ENCODE measurements around the gene TMUB1. TPM values are rescaled to one million over a fixed set of nuclear protein-coding genes. Genes with fewer than 3 reads are reported as not detected.

Gene TMUB1
- total and polyA plus RNA-seq, 9 donors: 19.0 to 51.2 (median 33.5) TPM

DNA sequence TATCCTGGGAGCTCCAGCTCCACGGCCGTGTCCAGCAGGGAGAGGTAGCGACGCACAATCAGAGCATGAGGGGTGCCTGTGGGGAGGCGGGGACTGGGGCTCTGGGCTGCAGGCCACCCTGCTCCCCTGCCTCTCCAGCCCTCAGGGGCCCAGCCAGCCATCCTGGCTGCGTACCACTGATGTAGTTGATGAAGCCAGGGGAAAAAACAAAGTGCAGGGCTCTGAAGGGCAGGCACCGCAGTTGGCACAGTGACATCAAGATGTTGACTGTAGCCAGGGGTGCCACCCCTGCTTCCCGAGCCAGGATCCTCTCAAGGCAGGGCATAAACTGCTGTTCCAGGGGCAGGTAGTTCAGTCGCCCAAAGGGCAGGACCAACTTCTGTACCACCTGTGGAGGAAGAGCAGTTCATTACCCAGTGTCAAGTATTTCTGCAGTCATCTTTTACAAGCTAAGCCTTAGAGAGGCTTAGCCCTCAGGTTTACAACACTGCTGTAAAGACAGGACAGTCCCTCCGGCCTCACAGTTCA is 5.5 kb downstream of the TMUB1 start:
- H3K4me1 ChIP-seq (ENCODE audit: control insufficient read depth, insufficient read depth, low read length): peaks cover 40% of the 10 kb centered on the region
- H3K27ac ChIP-seq (ENCODE audit: low read length): no peak overlapping the region
- no peak overlapping the region for H3K4me3 ChIP-seq (ENCODE audit: low read length)
- H3K36me3 ChIP-seq (ENCODE audit: control insufficient read depth, insufficient read depth, low read length): peaks cover 38% of the 10 kb centered on the region
- H3K27me3 ChIP-seq (ENCODE audit: control insufficient read depth, insufficient read depth, low read length): no peaks in the 10 kb centered on the region
- H3K9me3 ChIP-seq (replicated peaks; ENCODE audit: control insufficient read depth, low read depth, low read length): no peaks in the 10 kb centered on the region
- 62% methylated on average over 8 of the region's 10 CpGs for WGBS (ENCODE audit: insufficient coverage)
- no peak for DNase-seq

DNA sequence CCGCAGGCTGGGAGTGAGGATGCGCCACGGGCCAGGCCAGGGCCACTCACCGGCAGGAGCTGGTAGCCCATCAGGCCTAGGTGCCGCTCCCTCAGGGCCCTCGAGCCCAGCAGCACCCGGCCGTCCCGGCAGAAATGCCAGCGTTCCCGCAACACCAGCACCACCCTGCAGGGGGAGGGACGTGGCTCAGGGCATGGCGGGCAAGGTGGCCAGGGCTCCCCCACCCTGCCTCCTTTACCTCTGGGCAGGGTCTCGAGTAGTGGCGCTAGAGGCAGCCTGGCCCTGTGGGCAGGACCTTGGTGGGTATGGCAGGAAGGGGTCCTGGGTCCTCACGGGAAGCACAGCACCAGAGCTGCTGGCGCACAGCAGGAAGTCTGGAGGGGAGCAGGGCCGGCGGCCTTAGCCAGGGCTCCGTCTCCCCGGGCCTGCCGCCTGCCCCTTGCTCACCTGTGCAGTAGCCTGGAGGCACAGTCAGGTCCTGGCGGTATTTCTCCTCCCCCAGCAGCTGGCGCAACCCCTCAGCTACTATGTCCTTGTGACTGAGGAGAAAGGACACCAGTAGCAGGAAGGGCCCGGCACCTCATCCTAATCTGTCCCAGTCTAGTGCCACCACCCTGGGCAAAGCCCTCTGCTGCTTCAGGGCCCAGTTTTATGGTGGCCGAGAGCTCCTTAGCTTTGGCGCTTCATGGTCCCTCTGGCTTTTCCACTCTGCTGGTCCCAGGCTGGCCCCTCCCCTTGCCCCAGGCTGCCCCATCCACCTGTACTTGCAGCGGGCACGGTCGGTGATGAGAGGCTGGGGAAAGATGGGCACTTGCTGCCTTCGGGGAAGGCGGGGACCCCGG is 6.2 kb downstream of the TMUB1 start:
- Histone ChIP-seq H3K4me1 (ENCODE audit: control insufficient read depth, insufficient read depth, low read length) (peaks cover 33% of the 10 kb centered on the region), H3K27ac (ENCODE audit: low read length) (no peak overlapping the region), H3K9me3 (replicated peaks; ENCODE audit: control insufficient read depth, low read depth, low read length) (no peaks in the 10 kb centered on the region), H3K27me3 (ENCODE audit: control insufficient read depth, insufficient read depth, low read length) (no peaks in the 10 kb centered on the region), H3K4me3 (ENCODE audit: low read length) (no peak overlapping the region), H3K36me3 (ENCODE audit: control insufficient read depth, insufficient read depth, low read length) (peaks cover 42% of the 10 kb centered on the region)
- DNase-seq: no peak
- 63% methylated on average over 22 of the region's 33 CpGs for WGBS (ENCODE audit: insufficient coverage)

DNA sequence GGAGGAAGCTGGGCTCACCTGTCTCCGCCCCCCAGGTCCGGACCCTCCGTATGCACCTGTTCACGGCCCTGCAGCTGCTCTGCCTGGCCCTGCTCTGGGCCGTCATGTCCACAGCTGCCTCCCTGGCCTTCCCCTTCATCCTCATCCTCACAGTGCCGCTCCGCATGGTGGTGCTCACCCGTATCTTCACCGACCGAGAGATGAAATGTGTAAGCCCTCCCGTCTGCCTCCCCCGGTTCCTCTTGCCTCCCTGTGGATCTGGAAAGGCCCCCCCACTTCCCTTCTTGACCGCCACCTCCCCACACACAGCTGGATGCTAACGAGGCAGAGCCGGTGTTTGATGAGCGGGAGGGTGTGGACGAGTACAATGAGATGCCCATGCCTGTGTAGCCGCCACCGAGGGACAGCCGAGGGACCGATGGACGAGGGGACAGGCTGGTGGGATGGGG is 7.3 kb downstream of the TMUB1 start:
- no peak for DNase-seq
- H3K27ac ChIP-seq (ENCODE audit: low read length): no peak overlapping the region
- no peaks in the 10 kb centered on the region for H3K27me3 ChIP-seq (ENCODE audit: control insufficient read depth, insufficient read depth, low read length)
- H3K4me3 ChIP-seq (ENCODE audit: low read length): no peak overlapping the region
- 74% methylated on average over 5 of the region's 22 CpGs for WGBS (ENCODE audit: insufficient coverage)
- no peaks in the 10 kb centered on the region for H3K9me3 ChIP-seq (replicated peaks; ENCODE audit: control insufficient read depth, low read depth, low read length)
- peaks cover 53% of the 10 kb centered on the region for H3K36me3 ChIP-seq (ENCODE audit: control insufficient read depth, insufficient read depth, low read length)
- H3K4me1 ChIP-seq (ENCODE audit: control insufficient read depth, insufficient read depth, low read length): peaks cover 23% of the 10 kb centered on the region

DNA sequence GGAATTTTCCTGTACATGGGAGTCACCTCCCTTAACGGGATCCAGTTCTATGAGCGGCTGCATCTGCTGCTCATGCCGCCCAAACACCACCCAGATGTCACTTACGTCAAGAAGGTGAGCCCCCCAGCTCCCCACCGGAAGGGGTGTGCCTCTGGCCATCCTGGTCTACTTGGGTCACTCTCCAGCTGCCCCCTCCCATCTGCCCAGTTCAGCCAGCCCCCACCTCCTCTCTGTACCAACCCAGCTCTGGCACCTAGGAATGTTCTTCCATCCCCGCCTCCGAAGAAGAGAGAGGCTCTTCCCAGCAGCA is 7.7 kb downstream of the TMUB1 start:
- DNase-seq: no peak
- Histone ChIP-seq H3K27me3 (ENCODE audit: control insufficient read depth, insufficient read depth, low read length) (no peaks in the 10 kb centered on the region), H3K9me3 (replicated peaks; ENCODE audit: control insufficient read depth, low read depth, low read length) (no peaks in the 10 kb centered on the region), H3K36me3 (ENCODE audit: control insufficient read depth, insufficient read depth, low read length) (peaks cover 57% of the 10 kb centered on the region), H3K27ac (ENCODE audit: low read length) (no peak overlapping the region), H3K4me1 (ENCODE audit: control insufficient read depth, insufficient read depth, low read length) (peaks cover 21% of the 10 kb centered on the region), H3K4me3 (ENCODE audit: low read length) (no peak overlapping the region)
- WGBS (ENCODE audit: insufficient coverage): 83% methylated on average over 7 of the region's 7 CpGs

DNA sequence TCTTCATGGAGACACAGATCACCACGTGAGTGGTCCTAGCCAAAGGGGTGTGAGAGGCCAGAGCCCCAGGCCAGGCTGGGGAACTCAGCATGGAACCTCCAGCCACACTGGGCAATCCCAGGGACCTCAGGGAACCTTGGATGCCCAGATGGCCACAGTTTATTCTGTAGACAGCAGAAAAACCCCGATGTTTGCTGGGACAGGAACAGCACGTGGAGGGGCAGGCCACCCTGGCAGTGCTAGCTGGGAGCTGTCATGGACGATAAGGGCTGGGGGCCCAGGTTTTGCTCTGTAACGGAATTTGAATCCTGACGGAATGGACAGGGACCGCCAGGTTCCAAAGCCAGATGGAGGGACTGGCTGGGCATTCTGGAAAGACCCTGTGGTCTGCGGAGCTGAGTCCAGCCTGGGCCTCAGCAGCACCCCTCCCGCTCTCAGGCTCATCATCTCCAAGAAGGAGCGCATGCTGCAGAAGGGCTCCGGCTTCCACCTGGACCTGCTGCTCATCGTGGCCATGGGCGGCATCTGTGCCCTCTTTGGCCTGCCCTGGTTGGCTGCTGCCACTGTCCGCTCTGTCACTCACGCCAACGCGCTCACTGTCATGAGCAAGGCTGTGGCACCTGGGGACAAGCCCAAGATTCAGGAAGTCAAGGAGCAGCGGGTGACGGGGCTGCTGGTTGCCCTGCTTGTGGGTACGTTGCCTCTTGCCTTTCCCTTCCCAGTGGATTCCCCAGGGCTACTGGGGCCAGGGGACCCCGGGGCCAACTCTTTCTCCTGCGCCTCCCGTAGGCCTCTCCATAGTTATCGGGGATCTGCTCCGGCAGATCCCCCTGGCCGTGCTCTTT is 8.3 kb downstream of the TMUB1 start:
- Histone ChIP-seq H3K27ac (ENCODE audit: low read length) (no peak overlapping the region), H3K36me3 (ENCODE audit: control insufficient read depth, insufficient read depth, low read length) (peaks cover 62% of the 10 kb centered on the region), H3K4me1 (ENCODE audit: control insufficient read depth, insufficient read depth, low read length) (peaks cover 21% of the 10 kb centered on the region), H3K4me3 (ENCODE audit: low read length) (no peak overlapping the region), H3K9me3 (replicated peaks; ENCODE audit: control insufficient read depth, low read depth, low read length) (no peaks in the 10 kb centered on the region), H3K27me3 (ENCODE audit: control insufficient read depth, insufficient read depth, low read length) (no peaks in the 10 kb centered on the region)
- DNase-seq: no peak
- WGBS (ENCODE audit: insufficient coverage): 84% methylated on average over 25 of the region's 26 CpGs

DNA sequence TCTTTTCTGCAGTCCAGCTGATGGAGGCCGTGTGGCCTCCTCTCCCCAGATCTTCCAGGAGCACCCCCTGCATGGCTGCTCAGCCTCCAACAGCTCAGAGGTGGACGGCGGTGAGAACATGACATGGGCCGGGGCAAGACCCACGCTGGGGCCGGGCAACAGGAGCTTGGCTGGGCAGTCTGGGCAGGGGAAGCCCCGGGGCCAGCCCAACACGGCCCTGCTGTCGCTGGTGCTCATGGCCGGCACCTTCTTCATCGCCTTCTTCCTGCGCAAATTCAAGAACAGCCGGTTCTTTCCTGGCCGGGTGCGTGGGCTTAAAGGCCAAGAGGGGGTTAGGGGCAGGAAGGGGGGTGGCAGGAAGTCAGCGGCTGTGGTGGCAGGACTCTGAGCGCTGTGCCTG is 9.3 kb downstream of the TMUB1 start:
- no peak overlapping the region for H3K27ac ChIP-seq (ENCODE audit: low read length)
- no peak for DNase-seq
- H3K9me3 ChIP-seq (replicated peaks; ENCODE audit: control insufficient read depth, low read depth, low read length): no peaks in the 10 kb centered on the region
- peaks cover 10% of the 10 kb centered on the region for H3K4me1 ChIP-seq (ENCODE audit: control insufficient read depth, insufficient read depth, low read length)
- H3K27me3 ChIP-seq (ENCODE audit: control insufficient read depth, insufficient read depth, low read length): no peaks in the 10 kb centered on the region
- no peak overlapping the region for H3K4me3 ChIP-seq (ENCODE audit: low read length)
- WGBS (ENCODE audit: insufficient coverage): 87% methylated on average over 13 of the region's 17 CpGs
- H3K36me3 ChIP-seq (ENCODE audit: control insufficient read depth, insufficient read depth, low read length): peaks cover 73% of the 10 kb centered on the region

DNA sequence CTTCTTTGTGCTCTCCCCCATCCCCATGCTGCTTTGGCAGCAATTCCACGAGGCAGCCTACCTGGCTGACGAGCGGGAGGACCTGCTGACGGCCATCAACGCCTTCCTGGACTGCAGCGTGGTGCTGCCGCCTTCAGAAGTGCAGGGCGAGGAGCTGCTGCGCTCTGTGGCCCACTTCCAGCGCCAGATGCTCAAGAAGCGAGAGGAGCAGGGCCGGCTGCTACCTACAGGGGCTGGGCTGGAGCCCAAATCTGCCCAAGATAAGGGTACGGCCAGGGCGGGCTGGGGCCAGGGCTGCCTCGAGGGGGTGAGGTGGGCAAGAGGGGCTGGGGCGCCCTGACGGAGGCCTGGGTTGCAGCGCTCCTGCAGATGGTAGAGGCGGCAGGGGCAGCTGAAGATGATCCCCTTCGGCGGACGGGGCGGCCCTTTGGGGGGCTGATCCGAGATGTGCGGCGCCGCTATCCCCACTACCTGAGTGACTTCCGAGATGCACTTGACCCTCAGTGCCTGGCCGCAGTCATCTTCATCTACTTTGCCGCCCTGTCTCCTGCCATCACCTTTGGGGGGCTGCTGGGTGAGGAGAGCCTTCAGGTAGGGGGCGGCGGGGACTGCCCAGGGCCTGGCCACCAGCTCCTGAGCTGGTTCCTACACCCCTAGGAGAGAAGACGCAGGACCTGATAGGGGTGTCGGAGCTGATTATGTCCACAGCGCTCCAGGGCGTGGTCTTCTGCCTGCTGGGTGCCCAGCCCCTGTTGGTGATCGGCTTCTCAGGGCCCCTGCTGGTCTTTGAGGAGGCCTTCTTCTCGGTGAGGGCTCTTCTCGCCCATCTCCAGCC is 12.0 kb downstream of the TMUB1 start:
- Histone ChIP-seq H3K4me1 (ENCODE audit: control insufficient read depth, insufficient read depth, low read length) (no peaks in the 10 kb centered on the region), H3K4me3 (ENCODE audit: low read length) (no peak overlapping the region), H3K27me3 (ENCODE audit: control insufficient read depth, insufficient read depth, low read length) (no peaks in the 10 kb centered on the region), H3K36me3 (ENCODE audit: control insufficient read depth, insufficient read depth, low read length) (peaks cover 85% of the 10 kb centered on the region), H3K27ac (ENCODE audit: low read length) (no peak overlapping the region), H3K9me3 (replicated peaks; ENCODE audit: control insufficient read depth, low read depth, low read length) (no peaks in the 10 kb centered on the region)
- no peak for DNase-seq
- WGBS (ENCODE audit: insufficient coverage): 94% methylated on average over 26 of the region's 39 CpGs

DNA sequence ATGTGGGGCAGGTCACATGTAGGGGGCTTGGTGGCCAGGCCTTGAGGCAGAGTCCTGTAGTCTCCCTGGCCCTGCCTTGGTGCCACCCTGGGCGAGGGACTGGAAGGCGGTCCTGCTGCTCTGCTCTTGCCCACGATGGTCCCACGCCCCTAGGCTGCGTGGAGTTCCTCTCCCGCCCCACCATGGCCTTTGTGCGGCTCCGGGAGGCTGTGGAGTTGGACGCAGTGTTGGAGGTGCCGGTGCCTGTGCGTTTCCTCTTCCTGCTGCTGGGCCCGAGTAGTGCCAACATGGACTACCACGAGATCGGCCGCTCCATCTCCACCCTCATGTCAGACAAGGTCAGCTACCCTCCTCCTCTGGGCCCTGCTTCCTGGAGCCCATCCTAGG is 12.7 kb downstream of the TMUB1 start:
- H3K36me3 ChIP-seq (ENCODE audit: control insufficient read depth, insufficient read depth, low read length): peaks cover 85% of the 10 kb centered on the region
- no peaks in the 10 kb centered on the region for H3K4me1 ChIP-seq (ENCODE audit: control insufficient read depth, insufficient read depth, low read length)
- DNase-seq: no peak
- H3K27ac ChIP-seq (ENCODE audit: low read length): no peak overlapping the region
- H3K27me3 ChIP-seq (ENCODE audit: control insufficient read depth, insufficient read depth, low read length): no peaks in the 10 kb centered on the region
- 94% methylated on average over 15 of the region's 15 CpGs for WGBS (ENCODE audit: insufficient coverage)
- H3K9me3 ChIP-seq (replicated peaks; ENCODE audit: control insufficient read depth, low read depth, low read length): no peaks in the 10 kb centered on the region
- no peak overlapping the region for H3K4me3 ChIP-seq (ENCODE audit: low read length)

DNA sequence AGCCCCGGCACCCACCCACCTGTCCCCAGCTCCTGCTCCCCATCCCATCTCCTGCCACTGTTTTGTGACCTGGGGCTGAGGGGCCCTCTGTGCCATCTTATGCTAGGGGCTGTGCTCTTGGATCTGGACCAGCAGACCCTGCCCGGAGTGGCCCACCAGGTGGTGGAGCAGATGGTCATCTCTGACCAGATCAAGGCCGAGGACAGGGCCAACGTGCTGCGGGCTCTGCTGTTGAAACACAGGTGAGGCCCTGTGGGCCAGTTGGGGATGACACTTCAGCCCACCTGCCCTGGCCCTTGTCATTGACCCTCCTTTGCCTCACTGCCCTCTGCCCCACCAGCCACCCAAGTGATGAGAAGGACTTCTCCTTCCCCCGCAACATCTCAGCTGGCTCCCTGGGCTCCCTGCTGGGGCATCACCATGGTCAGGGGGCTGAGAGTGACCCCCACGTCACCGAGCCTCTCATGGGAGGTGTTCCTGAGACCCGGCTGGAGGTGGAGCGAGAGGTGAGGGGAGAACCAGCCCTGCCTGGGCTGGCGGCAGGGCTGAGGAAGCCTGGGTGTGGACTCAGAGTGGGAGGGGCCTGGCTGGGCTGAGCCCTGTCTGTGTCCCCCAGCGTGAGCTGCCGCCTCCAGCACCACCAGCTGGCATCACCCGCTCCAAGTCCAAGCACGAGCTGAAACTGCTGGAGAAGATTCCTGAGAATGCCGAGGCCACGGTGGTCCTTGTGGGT is 13.3 kb downstream of the TMUB1 start:
- H3K27me3 ChIP-seq (ENCODE audit: control insufficient read depth, insufficient read depth, low read length): no peaks in the 10 kb centered on the region
- H3K36me3 ChIP-seq (ENCODE audit: control insufficient read depth, insufficient read depth, low read length): peaks cover 85% of the 10 kb centered on the region
- 88% methylated on average over 12 of the region's 17 CpGs for WGBS (ENCODE audit: insufficient coverage)
- no peak overlapping the region for H3K27ac ChIP-seq (ENCODE audit: low read length)
- no peak for DNase-seq
- no peaks in the 10 kb centered on the region for H3K9me3 ChIP-seq (replicated peaks; ENCODE audit: control insufficient read depth, low read depth, low read length)
- H3K4me1 ChIP-seq (ENCODE audit: control insufficient read depth, insufficient read depth, low read length): no peaks in the 10 kb centered on the region
- H3K4me3 ChIP-seq (ENCODE audit: low read length): no peak overlapping the region

All from muscle of leg (tissue), 11 donors.